Hematopoietic multipotent progenitor cell treated with erythropoietin and hydrocortisone succinate and interleukin-3 and kit ligand, for 4 days (in vitro differentiated cells): ENCODE results near the gene DGKD.
A peak's percentile ranks its signal among the peaks of the same experiment; 100 is the strongest.

Experiments used
- DNase-seq: peaks from one replicate; pipeline ENCODE4 v3.0.0-alpha.2; 2015

Gene DGKD

GRCh38 chr2:233433029-233433428, 78.7 kb downstream of the DGKD start:
- DNase-seq, result no peak

- DNase-seq, result no peak
These were observed 79.5 kb downstream of the DGKD start for GRCh38 chr2:233433794-233434193.

- DNase-seq, result no peak
These were observed 80.5 kb downstream of the DGKD start for GRCh38 chr2:233434666-233435330.

- no peak for DNase-seq
These were observed 81.3 kb downstream of the DGKD start for GRCh38 chr2:233435436-233436190.

GRCh38 chr2:233436191-233436581, 81.9 kb downstream of the DGKD start:
- DNase-seq, result no peak

GRCh38 chr2:233436691-233437438, 82.6 kb downstream of the DGKD start:
- no peak for DNase-seq

- no peak for DNase-seq
These were observed 83.2 kb downstream of the DGKD start for GRCh38 chr2:233437439-233437955.

GRCh38 chr2:233438573-233439147, 84.4 kb downstream of the DGKD start:
- no peak for DNase-seq

- DNase-seq, result no peak
These were observed 84.9 kb downstream of the DGKD start for GRCh38 chr2:233439191-233439590.

GRCh38 chr2:233440314-233440713, 86.0 kb downstream of the DGKD start:
- no peak for DNase-seq

- DNase-seq, result no peak
These were observed 86.4 kb downstream of the DGKD start for GRCh38 chr2:233440714-233441113.

GRCh38 chr2:233441161-233442027, 87.1 kb downstream of the DGKD start:
- DNase-seq, result no peak

GRCh38 chr2:233442028-233442310, 87.7 kb downstream of the DGKD start:
- no peak for DNase-seq

- DNase-seq, result peak; percentile 92
These were observed 89.4 kb downstream of the DGKD start for GRCh38 chr2:233443511-233444183.

GRCh38 chr2:233444501-233444900, 90.2 kb downstream of the DGKD start:
- DNase-seq, result no peak

GRCh38 chr2:233445152-233445830, 91.0 kb downstream of the DGKD start:
- no peak for DNase-seq

- DNase-seq, result no peak
These were observed 91.8 kb downstream of the DGKD start for GRCh38 chr2:233446121-233446520.

- no peak for DNase-seq
These were observed 92.5 kb downstream of the DGKD start for GRCh38 chr2:233446606-233447305.

GRCh38 chr2:233447506-233448219, 93.4 kb downstream of the DGKD start:
- no peak for DNase-seq

- peak; percentile 63 for DNase-seq
These were observed 93.9 kb downstream of the DGKD start for GRCh38 chr2:233448220-233448559.
